CD4-positive, alpha-beta memory T cell (primary cell): ENCODE results near the gene CORO1A. TPM values are rescaled to one million over a fixed set of nuclear protein-coding genes. Genes with fewer than 3 reads are reported as not detected.
A peak's percentile ranks its signal among the peaks of the same experiment; 100 is the strongest.

ENCODE experiments used
- CTCF ChIA-PET: fragments of 350-600 bp; sonication (Branson Sonifier 250); formaldehyde crosslinking; loops from one replicate; lab custom pipeline; 2021; ENCODE audit warnings: inconsistent platforms; ENCODE audit not compliant: partially characterized antibody; lab: Charles Lee
- POLR2A ChIA-PET: fragments of 350-600 bp; sonication (Branson Sonifier 250); formaldehyde crosslinking; loops from one replicate; lab custom pipeline; 2021; ENCODE audit not compliant: partially characterized antibody; lab: Charles Lee
- DNase-seq, 5 donors: peaks; one replicate each; pipeline versions ENCODE4 v3.0.0 to v3.0.0-alpha.2; 2020 to 2022; ENCODE audit warnings: mixed read lengths in 1 of 5
- H3K27ac ChIP-seq: one replicate; pipeline ENCODE4 v1.7.0; 2013; ENCODE audit warnings: low read depth, low read length
- H3K27me3 ChIP-seq: 2 replicates; pipeline ENCODE4 v1.7.0; 2013; ENCODE audit warnings: mild to moderate bottlenecking, low read length, moderate library complexity; ENCODE audit not compliant: insufficient read depth
- H3K36me3 ChIP-seq: 2 replicates; pipeline ENCODE4 v1.7.0; 2013; ENCODE audit warnings: mild to moderate bottlenecking, low read length, moderate library complexity; ENCODE audit not compliant: insufficient read depth
- H3K4me1 ChIP-seq: 2 replicates; pipeline ENCODE4 v1.7.0; 2013; ENCODE audit warnings: mild to moderate bottlenecking, low read length, moderate library complexity; ENCODE audit not compliant: insufficient read depth
- H3K4me3 ChIP-seq, 2 donors: one replicate each; pipeline ENCODE4 v1.7.0; 2013; ENCODE audit warnings: low read length in 2 of 2, mild to moderate bottlenecking in 1 of 2
- H3K9me3 ChIP-seq, 2 donors: one replicate each; pipeline ENCODE4 v1.7.0; 2013; ENCODE audit warnings: low read length in 2 of 2, control low read depth in 1 of 2; ENCODE audit not compliant: control insufficient read depth in 1 of 2
- H3K27ac Mint-ChIP-seq, 7 donors: one replicate each; pipeline ENCODE4 v1.8.0; 2020 to 2021; ENCODE audit warnings: mixed read lengths in 7 of 7, mild to moderate bottlenecking in 6 of 7, inconsistent platforms in 3 of 7, moderate library complexity in 3 of 7
- H3K27me3 Mint-ChIP-seq, 2 donors: one replicate each; pipeline ENCODE4 v1.8.0; 2020 to 2021; ENCODE audit warnings: mixed read lengths in 2 of 2
- H3K36me3 Mint-ChIP-seq, 2 donors: one replicate each; pipeline ENCODE4 v1.8.0; 2020 to 2021; ENCODE audit warnings: mixed read lengths in 2 of 2, inconsistent platforms in 1 of 2, mild to moderate bottlenecking in 1 of 2
- H3K4me1 Mint-ChIP-seq, 4 donors: one replicate each; pipeline ENCODE4 v1.8.0; 2020 to 2021; ENCODE audit warnings: mixed read lengths in 4 of 4, mild to moderate bottlenecking in 1 of 4
- H3K4me3 Mint-ChIP-seq, 8 donors: one replicate each; pipeline ENCODE4 v1.8.0; 2020 to 2021; ENCODE audit warnings: mixed read lengths in 8 of 8, mild to moderate bottlenecking in 7 of 8, moderate library complexity in 6 of 8, inconsistent platforms in 3 of 8
- H3K9me3 Mint-ChIP-seq, 8 donors: one replicate each; pipeline ENCODE4 v1.8.0; 2020 to 2021; ENCODE audit warnings: mixed read lengths in 8 of 8, mild to moderate bottlenecking in 5 of 8, inconsistent platforms in 3 of 8, moderate library complexity in 1 of 8
- intact Hi-C: fragments of 100-400 bp; cut with micrococcal nuclease; formaldehyde crosslinking; loops from one replicate; pipeline ENCODE4 v1.15.1; 2023
- polyA plus RNA-seq, 2 donors: library from polyadenylated mRNA; unstranded; fragments of 300-500 nt; fragmentation: Illumina TruSeq; gene quantifications; one replicate each; pipeline ENCODE4 v1.2.3, GENCODE V29; 2021
- total RNA-seq, 2 experiments: library from RNA; stranded (reverse); gene quantifications; one replicate each; pipeline ENCODE4 v1.2.3, GENCODE V29; 2021

Gene CORO1A
- total RNA-seq = 100 to 1,000 TPM; 745 to 769 TPM
- polyA plus RNA-seq = 1,000 to 10,000 TPM; 1,217 to 1,230 TPM

- Histone ChIP-seq H3K36me3 (peaks cover 31% of the 10 kb centered on the region), H3K4me3 (peak within 1 kb of the TSS; percentile 91 to 93), H3K27me3 (no peaks in the 10 kb centered on the region), H3K9me3 (no peaks in the 10 kb centered on the region), H3K4me1 (peaks cover 40% of the 10 kb centered on the region), H3K27ac (peak within 1 kb of the TSS; percentile 77)
- H3K27ac Mint-ChIP-seq = peak within 1 kb of the TSS; percentile 96 to 99 (median 97)
- peaks cover 15 to 59% (median 29%) of the 10 kb centered on the region in 4 donors for H3K4me1 Mint-ChIP-seq
- peak; percentile 80 to 87 (median 84) for DNase-seq
- ChIA-PET CTCF (interaction anchor here (1.0 to 5.9 kb wide), 4 partner anchors 26 to 246 kb away, joined by 3 to 59 read pairs (median 5); partner anchors contain the start of genes DCTPP1 and TBX6), POLR2A (interaction anchor here (0.6 to 7.6 kb wide), 36 partner anchors 9 to 691 kb away, joined by 3 to 292 read pairs (median 6); partner anchors contain the start of genes ALDOA, DCTPP1, FBRS and GDPD3)
- H3K4me3 Mint-ChIP-seq = peak within 1 kb of the TSS; percentile 94 to 99 (median 98)
- no peaks in the 10 kb centered on the region for H3K27me3 Mint-ChIP-seq
- no peaks in the 10 kb centered on the region for H3K9me3 Mint-ChIP-seq
- peaks cover 29 to 36% of the 10 kb centered on the region in 2 donors for H3K36me3 Mint-ChIP-seq
- intact Hi-C loops = no loop called here
These were observed at the start of gene CORO1A for GRCh38 chr16:30183233-30184095. Gene CORO1A (plus strand): TSS chr16:30183602. CDS start chr16:30185210, 1,608 bp downstream.

GRCh38 chr16:30136971-30137605 lies 46.3 kb upstream of the CORO1A start:
- POLR2A ChIA-PET = interaction anchor here (0.6 to 1.7 kb wide), 2 partner anchors 46 to 49 kb away, joined by 4 to 7 read pairs; partner anchors contain the start of gene CORO1A
- no peak overlapping the region for H3K27ac ChIP-seq
- intact Hi-C loops = no loop called here

GRCh38 chr16:30137897-30138296 lies 45.5 kb upstream of the CORO1A start:
- ChIA-PET POLR2A (interaction anchor here (0.6 to 1.7 kb wide), 2 partner anchors 46 to 48 kb away, joined by 4 to 7 read pairs; partner anchors contain the start of gene CORO1A), CTCF (interaction anchor here (0.5 to 1.4 kb wide), 3 partner anchors 26 to 457 kb away, joined by 3 read pairs; no protein-coding TSS in a partner anchor)
- H3K27me3 Mint-ChIP-seq = no peaks in the 10 kb centered on the region
- no peak overlapping the region for H3K27ac Mint-ChIP-seq
- intact Hi-C loops = no loop called here
- H3K4me3 Mint-ChIP-seq = no peak overlapping the region
- Histone ChIP-seq H3K4me3 (no peak overlapping the region), H3K27me3 (no peaks in the 10 kb centered on the region), H3K27ac (no peak overlapping the region), H3K4me1 (peaks cover 13% of the 10 kb centered on the region), H3K36me3 (no peaks in the 10 kb centered on the region), H3K9me3 (no peaks in the 10 kb centered on the region)
- peaks cover 6 to 16% (median 8%) of the 10 kb centered on the region in 4 donors for H3K4me1 Mint-ChIP-seq
- H3K36me3 Mint-ChIP-seq = no peaks in the 10 kb centered on the region
- no peak for DNase-seq
- peaks cover 0 to 2% (median 0%) of the 10 kb centered on the region in 8 donors for H3K9me3 Mint-ChIP-seq

More at GRCh38 chr16:30136971-30137605, 46.3 kb upstream of the CORO1A start:
- H3K36me3 Mint-ChIP-seq = no peaks in the 10 kb centered on the region
- no peak overlapping the region for H3K4me3 Mint-ChIP-seq
- H3K4me1 ChIP-seq = peaks cover 13% of the 10 kb centered on the region
- H3K4me3 ChIP-seq = no peak overlapping the region
- H3K9me3 Mint-ChIP-seq = peaks cover 0 to 3% (median 0%) of the 10 kb centered on the region in 8 donors
- H3K36me3 ChIP-seq = no peaks in the 10 kb centered on the region
- no peaks in the 10 kb centered on the region for H3K9me3 ChIP-seq
- H3K27ac Mint-ChIP-seq = no peak overlapping the region
- no peak for DNase-seq
- CTCF ChIA-PET = interaction anchor here (0.5 to 1.4 kb wide), 3 partner anchors 25 to 458 kb away, joined by 3 read pairs; no protein-coding TSS in a partner anchor
- H3K27me3 ChIP-seq = no peaks in the 10 kb centered on the region
- H3K4me1 Mint-ChIP-seq = peaks cover 6 to 16% (median 8%) of the 10 kb centered on the region in 4 donors
- no peaks in the 10 kb centered on the region for H3K27me3 Mint-ChIP-seq

- Histone ChIP-seq H3K4me3 (no peak overlapping the region), H3K9me3 (no peaks in the 10 kb centered on the region), H3K4me1 (peaks cover 20% of the 10 kb centered on the region), H3K36me3 (no peaks in the 10 kb centered on the region), H3K27me3 (no peaks in the 10 kb centered on the region), H3K27ac (no peak overlapping the region)
- Mint-ChIP-seq H3K36me3 (no peaks in the 10 kb centered on the region), H3K9me3 (no peaks in the 10 kb centered on the region), H3K4me3 (peak overlapping the region in 7 of 8 donors; percentile 0 to 70 (median 28)), H3K27ac (peak overlapping the region; percentile 1 to 85 (median 43)), H3K4me1 (peaks cover 12 to 21% (median 13%) of the 10 kb centered on the region in 4 donors), H3K27me3 (no peaks in the 10 kb centered on the region)
- POLR2A ChIA-PET = interaction anchor here (0.6 to 2.6 kb wide), 7 partner anchors 27 to 234 kb away, joined by 3 to 17 read pairs (median 5); partner anchors contain the start of genes CORO1A, GDPD3, TBX6 and YPEL3
- CTCF ChIA-PET = interaction anchor here (0.8 to 1.6 kb wide), 5 partner anchors 10 to 74 kb away, joined by 3 to 11 read pairs (median 3); partner anchors contain the start of genes ALDOA and TBX6
- DNase-seq = no peak
- intact Hi-C loops = no loop called here
These were observed 43.6 kb upstream of the CORO1A start for GRCh38 chr16:30139583-30140481.

GRCh38 chr16:30141750-30142149 lies 41.7 kb upstream of the CORO1A start:
- CTCF ChIA-PET = interaction anchor here (1.7 kb wide), 1 partner anchor 268 kb away, joined by 6 read pairs; no protein-coding TSS in a partner anchor
- POLR2A ChIA-PET = interaction anchor here (0.7 to 2.2 kb wide), 3 partner anchors 23 to 43 kb away, joined by 3 to 28 read pairs (median 10); partner anchors contain the start of gene CORO1A

More at GRCh38 chr16:30141750-30142149, 41.7 kb upstream of the CORO1A start:
- H3K27me3 Mint-ChIP-seq = no peaks in the 10 kb centered on the region
- intact Hi-C loops = no loop called here
- no peaks in the 10 kb centered on the region for H3K9me3 ChIP-seq
- peak overlapping the region in 1 of 8 donors; percentile 60 for H3K4me3 Mint-ChIP-seq
- peaks cover 20% of the 10 kb centered on the region for H3K4me1 ChIP-seq
- no peaks in the 10 kb centered on the region for H3K36me3 Mint-ChIP-seq
- no peak for DNase-seq
- H3K4me1 Mint-ChIP-seq = peaks cover 12 to 27% (median 13%) of the 10 kb centered on the region in 4 donors
- no peaks in the 10 kb centered on the region for H3K27me3 ChIP-seq
- H3K27ac Mint-ChIP-seq = peak overlapping the region in 1 of 7 donors; percentile 60
- H3K9me3 Mint-ChIP-seq = no peaks in the 10 kb centered on the region
- no peak overlapping the region for H3K4me3 ChIP-seq
- no peak overlapping the region for H3K27ac ChIP-seq
- H3K36me3 ChIP-seq = no peaks in the 10 kb centered on the region
